HEK293 (cell line): ENCODE measurements around the gene B3GLCT.
"Not testable (repeated sequence)": the region's sequence is repeated elsewhere in the genome, so short reads cannot be mapped to it uniquely, and the experiment has no call there.

Source experiments
- KLF1 ChIP-seq: fragments of 450-650 bp; formaldehyde crosslinking; IDR thresholded peaks from 2 replicates; pipeline ENCODE4 v1.5.1; 2016; ENCODE audit warnings: missing biosample characterization, missing genetic modification characterization
- KLF10 ChIP-seq: fragments of 450-650 bp; IDR thresholded peaks from 2 replicates; pipeline ENCODE4 v1.5.1; 2018; ENCODE audit warnings: missing biosample characterization, mild to moderate bottlenecking, missing genetic modification characterization
- PRDM1 ChIP-seq: fragments of 450-650 bp; formaldehyde crosslinking; IDR thresholded peaks from 2 replicates; pipeline ENCODE4; 2016; ENCODE audit warnings: missing biosample characterization, missing genetic modification characterization
- YY1 ChIP-seq: fragments of 450-650 bp; formaldehyde crosslinking; IDR thresholded peaks from 2 replicates; pipeline ENCODE4 v1.5.1; 2018; ENCODE audit warnings: missing biosample characterization, missing genetic modification characterization
- ZFHX2 ChIP-seq: fragments of 450-650 bp; formaldehyde crosslinking; conservative IDR thresholded peaks from 2 replicates; pipeline ENCODE4 v1.5.1; 2016; ENCODE audit warnings: missing biosample characterization, missing genetic modification characterization
- ZNF202 ChIP-seq: fragments of 450-650 bp; formaldehyde crosslinking; IDR thresholded peaks from 2 replicates; pipeline ENCODE4 v1.5.1; 2016; ENCODE audit warnings: missing biosample characterization, missing genetic modification characterization, borderline replicate concordance
- ZNF302 ChIP-seq: fragments of 450-650 bp; formaldehyde crosslinking; IDR thresholded peaks from 2 replicates; pipeline ENCODE4 v1.5.1; 2016; ENCODE audit warnings: missing biosample characterization, missing genetic modification characterization, low read depth
- ZNF311 ChIP-seq: fragments of 450-650 bp; formaldehyde crosslinking; IDR thresholded peaks from 2 replicates; pipeline ENCODE4 v1.5.1; 2017; ENCODE audit warnings: missing biosample characterization, missing genetic modification characterization, borderline replicate concordance
- ZNF335 ChIP-seq: fragments of 450-650 bp; formaldehyde crosslinking; conservative IDR thresholded peaks from 2 replicates; pipeline ENCODE4 v1.5.1; 2016; ENCODE audit warnings: missing biosample characterization, missing genetic modification characterization
- TF ChIP-seq, protein P1 (sequence below): fragments of 450-650 bp; formaldehyde crosslinking; IDR thresholded peaks from 2 replicates; pipeline ENCODE4 v1.5.1; 2016; ENCODE audit warnings: missing biosample characterization, missing genetic modification characterization
- TF ChIP-seq, protein P2 (sequence below): fragments of 450-650 bp; formaldehyde crosslinking; IDR thresholded peaks from 2 replicates; pipeline ENCODE4 v1.5.1; 2016; ENCODE audit warnings: missing biosample characterization, missing genetic modification characterization
- TF ChIP-seq, protein P3 (sequence below): fragments of 450-650 bp; IDR thresholded peaks from 2 replicates; pipeline ENCODE4 v1.5.1; 2018; ENCODE audit warnings: missing biosample characterization, missing genetic modification characterization

DNA sequence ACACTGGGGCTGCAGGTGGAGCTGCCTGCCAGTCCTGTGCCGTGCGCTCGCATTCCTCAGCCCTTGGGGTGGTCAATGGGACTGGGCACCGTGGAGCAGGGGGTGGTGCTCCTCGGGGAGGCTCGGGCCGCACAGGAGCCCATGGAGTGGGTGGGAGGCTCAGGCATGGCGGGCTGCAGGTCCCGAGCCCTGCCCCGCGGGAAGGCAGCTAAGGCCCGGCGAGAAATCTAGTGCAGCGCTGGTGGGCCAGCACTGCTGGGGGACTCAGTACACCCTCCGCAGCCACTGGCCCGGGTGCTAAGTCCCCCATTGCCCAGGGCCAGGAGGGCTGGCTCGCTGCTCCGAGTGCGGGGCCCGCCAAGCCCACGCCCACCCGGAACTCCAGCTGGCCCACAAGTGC, 139.8 kb downstream of the B3GLCT start:
- TF ChIP-seq ZFHX2; ZNF302 (tag by site-specific recombination); YY1; KLF1 (tag by site-specific recombination); ZNF202 (tag by site-specific recombination); ZNF311 (tag by site-specific recombination); ZNF335 (tag by site-specific recombination); KLF10; PRDM1 (tag by site-specific recombination): not testable (repeated sequence)
- TF ChIP-seq, protein P1, sequence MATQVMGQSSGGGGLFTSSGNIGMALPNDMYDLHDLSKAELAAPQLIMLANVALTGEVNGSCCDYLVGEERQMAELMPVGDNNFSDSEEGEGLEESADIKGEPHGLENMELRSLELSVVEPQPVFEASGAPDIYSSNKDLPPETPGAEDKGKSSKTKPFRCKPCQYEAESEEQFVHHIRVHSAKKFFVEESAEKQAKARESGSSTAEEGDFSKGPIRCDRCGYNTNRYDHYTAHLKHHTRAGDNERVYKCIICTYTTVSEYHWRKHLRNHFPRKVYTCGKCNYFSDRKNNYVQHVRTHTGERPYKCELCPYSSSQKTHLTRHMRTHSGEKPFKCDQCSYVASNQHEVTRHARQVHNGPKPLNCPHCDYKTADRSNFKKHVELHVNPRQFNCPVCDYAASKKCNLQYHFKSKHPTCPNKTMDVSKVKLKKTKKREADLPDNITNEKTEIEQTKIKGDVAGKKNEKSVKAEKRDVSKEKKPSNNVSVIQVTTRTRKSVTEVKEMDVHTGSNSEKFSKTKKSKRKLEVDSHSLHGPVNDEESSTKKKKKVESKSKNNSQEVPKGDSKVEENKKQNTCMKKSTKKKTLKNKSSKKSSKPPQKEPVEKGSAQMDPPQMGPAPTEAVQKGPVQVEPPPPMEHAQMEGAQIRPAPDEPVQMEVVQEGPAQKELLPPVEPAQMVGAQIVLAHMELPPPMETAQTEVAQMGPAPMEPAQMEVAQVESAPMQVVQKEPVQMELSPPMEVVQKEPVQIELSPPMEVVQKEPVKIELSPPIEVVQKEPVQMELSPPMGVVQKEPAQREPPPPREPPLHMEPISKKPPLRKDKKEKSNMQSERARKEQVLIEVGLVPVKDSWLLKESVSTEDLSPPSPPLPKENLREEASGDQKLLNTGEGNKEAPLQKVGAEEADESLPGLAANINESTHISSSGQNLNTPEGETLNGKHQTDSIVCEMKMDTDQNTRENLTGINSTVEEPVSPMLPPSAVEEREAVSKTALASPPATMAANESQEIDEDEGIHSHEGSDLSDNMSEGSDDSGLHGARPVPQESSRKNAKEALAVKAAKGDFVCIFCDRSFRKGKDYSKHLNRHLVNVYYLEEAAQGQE (tag by site-specific recombination), result not testable (repeated sequence)
- TF ChIP-seq, protein P2, sequence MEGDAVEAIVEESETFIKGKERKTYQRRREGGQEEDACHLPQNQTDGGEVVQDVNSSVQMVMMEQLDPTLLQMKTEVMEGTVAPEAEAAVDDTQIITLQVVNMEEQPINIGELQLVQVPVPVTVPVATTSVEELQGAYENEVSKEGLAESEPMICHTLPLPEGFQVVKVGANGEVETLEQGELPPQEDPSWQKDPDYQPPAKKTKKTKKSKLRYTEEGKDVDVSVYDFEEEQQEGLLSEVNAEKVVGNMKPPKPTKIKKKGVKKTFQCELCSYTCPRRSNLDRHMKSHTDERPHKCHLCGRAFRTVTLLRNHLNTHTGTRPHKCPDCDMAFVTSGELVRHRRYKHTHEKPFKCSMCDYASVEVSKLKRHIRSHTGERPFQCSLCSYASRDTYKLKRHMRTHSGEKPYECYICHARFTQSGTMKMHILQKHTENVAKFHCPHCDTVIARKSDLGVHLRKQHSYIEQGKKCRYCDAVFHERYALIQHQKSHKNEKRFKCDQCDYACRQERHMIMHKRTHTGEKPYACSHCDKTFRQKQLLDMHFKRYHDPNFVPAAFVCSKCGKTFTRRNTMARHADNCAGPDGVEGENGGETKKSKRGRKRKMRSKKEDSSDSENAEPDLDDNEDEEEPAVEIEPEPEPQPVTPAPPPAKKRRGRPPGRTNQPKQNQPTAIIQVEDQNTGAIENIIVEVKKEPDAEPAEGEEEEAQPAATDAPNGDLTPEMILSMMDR (tag by site-specific recombination), result not testable (repeated sequence)
- TF ChIP-seq, protein P3, sequence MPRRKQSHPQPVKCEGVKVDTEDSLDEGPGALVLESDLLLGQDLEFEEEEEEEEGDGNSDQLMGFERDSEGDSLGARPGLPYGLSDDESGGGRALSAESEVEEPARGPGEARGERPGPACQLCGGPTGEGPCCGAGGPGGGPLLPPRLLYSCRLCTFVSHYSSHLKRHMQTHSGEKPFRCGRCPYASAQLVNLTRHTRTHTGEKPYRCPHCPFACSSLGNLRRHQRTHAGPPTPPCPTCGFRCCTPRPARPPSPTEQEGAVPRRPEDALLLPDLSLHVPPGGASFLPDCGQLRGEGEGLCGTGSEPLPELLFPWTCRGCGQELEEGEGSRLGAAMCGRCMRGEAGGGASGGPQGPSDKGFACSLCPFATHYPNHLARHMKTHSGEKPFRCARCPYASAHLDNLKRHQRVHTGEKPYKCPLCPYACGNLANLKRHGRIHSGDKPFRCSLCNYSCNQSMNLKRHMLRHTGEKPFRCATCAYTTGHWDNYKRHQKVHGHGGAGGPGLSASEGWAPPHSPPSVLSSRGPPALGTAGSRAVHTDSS (tag by site-specific recombination), result not testable (repeated sequence)
